ENCODE results near the gene RTN4R.
A peak's percentile ranks its signal among the peaks of the same experiment; 100 is the strongest.

RTN4R gene

DNA sequence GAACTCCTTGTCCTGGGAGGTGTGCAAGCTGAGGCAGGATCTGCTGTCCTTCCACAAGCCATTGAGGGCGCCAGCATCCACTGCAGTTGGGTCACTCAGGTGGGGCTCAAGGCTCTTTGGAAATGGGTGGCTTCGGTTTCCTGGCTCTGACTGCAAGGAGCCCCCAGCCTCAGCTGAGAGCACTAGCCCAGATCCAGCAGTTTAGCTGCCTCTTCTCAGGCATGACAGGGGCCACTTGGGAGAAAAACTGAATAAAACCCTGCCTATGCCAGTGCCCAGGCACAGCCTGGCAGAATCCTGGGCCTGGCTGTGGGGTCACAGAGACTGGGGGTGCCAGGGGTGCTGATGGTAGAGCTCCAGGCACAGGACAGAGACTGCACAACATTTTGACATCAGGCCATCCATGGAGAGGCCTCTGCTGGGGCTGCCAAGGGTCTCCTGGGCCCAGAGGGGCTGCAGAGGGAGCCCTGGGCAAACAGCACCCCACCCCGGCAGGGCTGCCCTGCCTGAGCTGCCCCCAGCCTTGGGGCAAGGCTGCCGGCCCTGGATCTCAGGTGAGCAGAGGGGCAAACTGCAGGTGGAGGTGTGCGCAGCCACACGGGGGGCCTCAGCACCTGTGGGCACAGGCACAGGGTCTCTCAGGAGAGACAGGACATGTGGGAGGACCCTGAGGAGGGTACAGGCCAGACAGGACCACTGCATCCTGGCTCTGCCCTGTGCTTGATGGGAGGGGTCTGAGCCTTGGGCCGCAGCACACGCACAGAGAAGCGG, 28.3 kb downstream of the RTN4R start:
- TF ChIP-seq, protein P1, sequence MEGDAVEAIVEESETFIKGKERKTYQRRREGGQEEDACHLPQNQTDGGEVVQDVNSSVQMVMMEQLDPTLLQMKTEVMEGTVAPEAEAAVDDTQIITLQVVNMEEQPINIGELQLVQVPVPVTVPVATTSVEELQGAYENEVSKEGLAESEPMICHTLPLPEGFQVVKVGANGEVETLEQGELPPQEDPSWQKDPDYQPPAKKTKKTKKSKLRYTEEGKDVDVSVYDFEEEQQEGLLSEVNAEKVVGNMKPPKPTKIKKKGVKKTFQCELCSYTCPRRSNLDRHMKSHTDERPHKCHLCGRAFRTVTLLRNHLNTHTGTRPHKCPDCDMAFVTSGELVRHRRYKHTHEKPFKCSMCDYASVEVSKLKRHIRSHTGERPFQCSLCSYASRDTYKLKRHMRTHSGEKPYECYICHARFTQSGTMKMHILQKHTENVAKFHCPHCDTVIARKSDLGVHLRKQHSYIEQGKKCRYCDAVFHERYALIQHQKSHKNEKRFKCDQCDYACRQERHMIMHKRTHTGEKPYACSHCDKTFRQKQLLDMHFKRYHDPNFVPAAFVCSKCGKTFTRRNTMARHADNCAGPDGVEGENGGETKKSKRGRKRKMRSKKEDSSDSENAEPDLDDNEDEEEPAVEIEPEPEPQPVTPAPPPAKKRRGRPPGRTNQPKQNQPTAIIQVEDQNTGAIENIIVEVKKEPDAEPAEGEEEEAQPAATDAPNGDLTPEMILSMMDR (conservative IDR thresholded peaks at IDR 0.05; ENCODE audit: low read depth) = no peak
- no peak overlapping the region for H3K27ac ChIP-seq
- CTCF ChIA-PET = interaction anchor here (1.6 kb wide), 1 partner anchor 12 kb away, joined by 4 read pairs; no protein-coding TSS in a partner anchor
- no peak for DNase-seq (ENCODE audit: low spot score)
- POLR2A ChIA-PET (ENCODE audit: low non-redundant PET) = no interaction called here

DNA sequence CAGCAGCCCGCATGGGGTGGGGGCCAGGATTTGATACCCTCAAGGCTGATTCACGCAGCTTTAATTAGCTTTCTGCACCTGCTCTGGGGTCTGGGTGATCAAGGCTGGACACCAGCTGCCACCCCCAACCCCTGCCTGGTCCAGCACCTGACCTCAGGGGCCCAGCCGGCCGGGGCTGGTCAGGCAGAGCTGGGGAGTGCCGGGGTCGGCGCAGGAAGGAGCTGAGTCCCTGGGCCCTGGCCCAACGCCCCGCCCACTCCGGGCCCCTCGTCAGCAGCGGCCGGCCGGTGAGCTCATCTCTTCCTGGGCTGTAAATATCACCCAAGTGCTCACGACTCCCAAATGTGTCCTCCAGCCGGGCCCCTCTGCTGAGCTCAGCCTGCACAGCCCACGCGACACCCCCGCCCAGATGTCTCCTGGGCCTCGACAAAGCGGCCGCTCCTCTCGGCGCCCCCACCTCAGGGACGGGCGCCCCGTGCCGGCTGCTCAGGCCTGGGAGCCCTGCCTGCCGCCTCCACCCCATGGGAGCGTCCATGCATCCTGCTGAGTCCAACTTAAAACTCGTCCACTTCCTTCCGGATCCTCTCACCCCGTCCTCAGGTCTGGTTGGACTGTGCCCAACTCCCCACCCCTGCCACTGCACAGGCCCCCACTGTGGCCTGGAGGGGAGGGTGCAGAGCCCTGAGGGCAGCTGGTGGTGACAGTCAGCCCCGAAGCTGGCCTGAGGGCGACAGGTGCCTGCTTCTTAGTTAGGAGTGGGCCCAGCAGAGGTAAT, 29.0 kb downstream of the RTN4R start:
- ChIA-PET POLR2A (ENCODE audit: low non-redundant PET) (no interaction called here), CTCF (interaction anchor here (0.7 to 1.6 kb wide), 3 partner anchors 11 to 786 kb away, joined by 3 to 4 read pairs (median 3); no protein-coding TSS in a partner anchor)
- DNase-seq (ENCODE audit: low spot score) = no peak
- peak overlapping the region; percentile 50; the same call in 1 of the 2 replicates for H3K27ac ChIP-seq
- TF ChIP-seq, protein P1 (conservative IDR thresholded peaks at IDR 0.05; ENCODE audit: low read depth) = no peak

DNA sequence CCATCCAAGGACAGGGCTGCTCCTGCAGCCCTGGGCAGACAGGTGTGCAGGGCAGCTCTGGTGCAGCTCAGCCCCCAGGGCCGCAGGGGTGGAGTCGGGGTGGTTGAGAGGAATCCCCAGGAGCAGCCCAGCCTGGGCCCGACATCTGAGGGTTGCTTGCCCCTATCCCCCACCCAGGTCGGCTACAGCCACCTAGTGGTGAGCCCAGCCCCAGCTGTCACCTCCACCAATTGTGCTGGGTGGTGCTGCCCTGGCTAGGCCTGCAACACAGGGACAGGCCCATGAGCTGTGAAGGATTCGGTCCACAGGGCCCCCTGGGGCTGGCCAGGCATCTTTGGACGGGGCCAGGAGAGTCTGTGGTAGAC, 29.6 kb downstream of the RTN4R start:
- TF ChIP-seq, protein P1 (conservative IDR thresholded peaks at IDR 0.05; ENCODE audit: low read depth) = peak; percentile 26; the same call in 1 of the 2 replicates
- peak overlapping the region; percentile 50 for H3K27ac ChIP-seq
- POLR2A ChIA-PET (ENCODE audit: low non-redundant PET) = no interaction called here
- CTCF ChIA-PET = interaction anchor here (0.7 to 1.6 kb wide), 3 partner anchors 10 to 786 kb away, joined by 3 to 4 read pairs (median 3); no protein-coding TSS in a partner anchor
- peak; percentile 42 for DNase-seq (ENCODE audit: low spot score)

DNA sequence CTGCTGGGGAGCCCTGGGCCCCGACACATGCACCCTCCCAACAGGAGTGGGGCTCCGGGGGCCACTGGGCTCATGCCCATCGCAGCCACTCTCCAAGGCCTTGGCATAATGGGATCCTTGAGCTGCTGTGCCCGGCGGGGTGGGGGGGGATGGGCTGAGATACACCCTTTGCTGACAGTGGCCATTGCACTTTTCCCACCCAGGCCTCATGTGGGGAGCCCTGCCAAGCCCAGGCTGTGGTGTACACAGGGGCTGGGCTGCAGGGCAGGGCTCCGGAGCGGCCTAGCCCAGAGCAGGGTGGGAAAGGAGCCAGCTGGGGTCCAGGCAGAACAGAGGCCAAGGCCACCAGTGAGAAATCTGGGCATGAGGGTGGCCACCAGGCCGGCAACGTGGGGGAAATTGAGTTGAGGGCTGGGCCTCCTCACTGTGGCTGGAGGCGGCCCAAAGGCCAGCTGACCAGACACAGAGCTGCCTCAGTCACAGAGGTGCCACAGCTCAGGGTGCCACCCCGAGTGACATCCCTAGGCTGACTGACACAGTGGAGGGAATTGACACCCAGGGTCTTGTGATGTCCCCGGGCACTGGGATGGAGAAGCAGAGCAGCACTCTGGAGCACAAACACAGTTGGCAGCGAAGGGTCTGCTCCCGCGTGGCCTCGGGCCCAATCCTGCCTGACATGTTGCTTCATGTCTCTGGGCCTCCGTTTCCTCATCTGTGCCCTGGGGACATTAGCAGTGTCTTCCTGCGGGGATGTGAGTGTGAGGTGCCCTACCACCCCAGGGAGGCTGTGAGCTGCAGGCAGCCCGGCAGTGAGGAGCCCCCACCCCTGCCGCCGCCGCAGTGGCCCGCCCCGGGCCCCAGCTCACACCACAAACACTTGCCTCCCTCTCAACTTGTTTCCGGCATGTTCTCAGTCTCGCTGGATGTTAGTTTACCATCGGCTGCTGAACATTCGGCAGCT, 30.4 kb downstream of the RTN4R start:
- TF ChIP-seq, protein P1 (conservative IDR thresholded peaks at IDR 0.05; ENCODE audit: low read depth) = no peak
- H3K27ac ChIP-seq = peak overlapping the region; percentile 50
- no peak for DNase-seq (ENCODE audit: low spot score)
- ChIA-PET CTCF (interaction anchor here (0.6 to 1.6 kb wide), 5 partner anchors 10 to 785 kb away, joined by 3 to 4 read pairs (median 3); no protein-coding TSS in a partner anchor), POLR2A (ENCODE audit: low non-redundant PET) (no interaction called here)

DNA sequence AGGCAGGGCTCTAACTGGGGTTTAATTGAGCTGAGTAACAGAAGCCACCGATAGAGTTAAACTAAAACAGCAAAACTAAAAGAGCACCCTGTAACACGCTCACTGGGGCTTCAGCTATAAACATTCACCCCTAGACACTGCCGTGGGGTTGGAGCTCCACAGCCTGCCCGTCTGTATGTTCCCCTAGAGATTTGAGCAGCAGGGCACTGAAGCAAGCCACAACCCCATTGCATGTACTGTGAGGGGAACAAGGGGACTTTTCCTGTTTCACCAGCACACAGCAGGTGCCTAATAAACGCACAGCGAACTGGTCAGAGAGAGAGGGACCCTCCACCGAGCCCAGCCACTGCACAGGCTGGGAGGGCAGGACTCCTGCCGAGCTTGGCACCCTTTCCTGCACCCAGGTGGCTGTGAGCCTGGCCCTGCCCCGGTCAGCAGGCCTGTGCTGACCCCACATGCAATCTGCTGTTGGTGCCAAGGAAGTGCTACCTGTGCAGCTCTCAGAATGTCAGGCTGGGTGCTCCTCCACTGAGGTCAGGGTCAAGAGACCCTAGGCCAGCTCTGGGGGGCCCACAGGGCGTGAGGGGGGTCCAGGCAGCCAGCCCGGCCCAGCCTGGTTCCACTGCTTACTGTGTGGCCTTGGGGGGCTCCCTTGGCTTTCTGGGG, 31.9 kb downstream of the RTN4R start:
- DNase-seq (ENCODE audit: low spot score) = no peak
- H3K27ac ChIP-seq = no peak overlapping the region
- TF ChIP-seq, protein P1 (conservative IDR thresholded peaks at IDR 0.05; ENCODE audit: low read depth) = no peak
- ChIA-PET POLR2A (ENCODE audit: low non-redundant PET) (no interaction called here), CTCF (no interaction called here)
